Activated CD4-positive, alpha-beta T cell treated with anti-CD3 and anti-CD28 coated beads, Interleukin-2, amount 50 U/mL, for 24 hours (primary cell): Measurements from ENCODE around the gene EHD1.

Experiments
- DNase-seq, 2 donors: peaks; one replicate each; pipeline ENCODE4 v3.0.0-alpha.2; 2020; ENCODE audit warnings: low read depth in 1 of 2, low spot score in 1 of 2

EHD1 gene

GRCh38 chr11:64891880-64892279, 13.5 kb upstream of the EHD1 start:
- DNase-seq: no peak

- DNase-seq: no peak
Measured at GRCh38 chr11:64891215-64891848, 12.9 kb upstream of the EHD1 start.

- no peak for DNase-seq
Measured at GRCh38 chr11:64890522-64890939, 12.1 kb upstream of the EHD1 start.

- DNase-seq: no peak
Measured at GRCh38 chr11:64888729-64889511, 10.5 kb upstream of the EHD1 start.

GRCh38 chr11:64888406-64888728, 9.9 kb upstream of the EHD1 start:
- DNase-seq: no peak

GRCh38 chr11:64887757-64888405, 9.5 kb upstream of the EHD1 start:
- peak; percentile 74 to 77 for DNase-seq

- no peak for DNase-seq
Measured at GRCh38 chr11:64887234-64887756, 8.9 kb upstream of the EHD1 start.

GRCh38 chr11:64885367-64886286, 7.2 kb upstream of the EHD1 start:
- DNase-seq: no peak

- DNase-seq: no peak
Measured at GRCh38 chr11:64884019-64884418, 5.6 kb upstream of the EHD1 start.

GRCh38 chr11:64883575-64883974, 5.2 kb upstream of the EHD1 start:
- no peak for DNase-seq

GRCh38 chr11:64882243-64882642, 3.8 kb upstream of the EHD1 start:
- DNase-seq: no peak

- DNase-seq: no peak
Measured at GRCh38 chr11:64881476-64881875, 3.1 kb upstream of the EHD1 start.

GRCh38 chr11:64880240-64881001, 2.0 kb upstream of the EHD1 start:
- no peak for DNase-seq

- DNase-seq: no peak
Measured at GRCh38 chr11:64879244-64879900, 951 bp upstream of the EHD1 start.

GRCh38 chr11:64878223-64878493, 263 bp downstream of the EHD1 start:
- DNase-seq: no peak

GRCh38 chr11:64877390-64878222, 815 bp downstream of the EHD1 start:
- no peak for DNase-seq

- DNase-seq: no peak
Measured at GRCh38 chr11:64876835-64877341, 1.5 kb downstream of the EHD1 start.

- no peak for DNase-seq
Measured at GRCh38 chr11:64876229-64876750, 2.1 kb downstream of the EHD1 start.
